Neuron (in vitro differentiated cells): Measurements from ENCODE around the gene IL17C.
A peak's percentile ranks its signal among the peaks of the same experiment; 100 is the strongest.

Experiments used
- H2AFZ ChIP-seq: one replicate; pipeline ENCODE4 v1.6.1; 2013; ENCODE audit warnings: low read depth, mild to moderate bottlenecking, inconsistent platforms, low read length, moderate library complexity
- H3K27me3 ChIP-seq: one replicate; pipeline ENCODE4 v1.6.1; 2013; ENCODE audit warnings: low read length; ENCODE audit not compliant: insufficient read depth
- H3K36me3 ChIP-seq: one replicate; pipeline ENCODE4 v1.6.1; 2013; ENCODE audit warnings: low read length; ENCODE audit not compliant: insufficient read depth
- H3K4me1 ChIP-seq: one replicate; pipeline ENCODE4 v1.6.1; 2013; ENCODE audit warnings: low read length; ENCODE audit not compliant: insufficient read depth
- H3K4me3 ChIP-seq: 2 replicates; pipeline ENCODE4 v1.5.1; 2013; ENCODE audit warnings: mild to moderate bottlenecking, low read length, moderate library complexity
- H3K9me3 ChIP-seq: one replicate; pipeline ENCODE4 v1.6.1; 2013; ENCODE audit warnings: low read length

The IL17C gene

GRCh38 chr16:88654363-88655052, 16.1 kb downstream of the IL17C start:
- no peaks in the 10 kb centered on the region for H3K27me3 ChIP-seq
- H3K9me3 ChIP-seq = no peaks in the 10 kb centered on the region
- no peak overlapping the region for H3K4me3 ChIP-seq
- peaks cover 11% of the 10 kb centered on the region for H3K4me1 ChIP-seq
- no peak overlapping the region for H2AFZ ChIP-seq
- peaks cover 70% of the 10 kb centered on the region for H3K36me3 ChIP-seq

GRCh38 chr16:88655053-88655732, 16.8 kb downstream of the IL17C start:
- peaks cover 74% of the 10 kb centered on the region for H3K36me3 ChIP-seq
- no peaks in the 10 kb centered on the region for H3K27me3 ChIP-seq
- H3K4me3 ChIP-seq = no peak overlapping the region
- H2AFZ ChIP-seq = no peak overlapping the region
- peaks cover 9% of the 10 kb centered on the region for H3K4me1 ChIP-seq
- no peaks in the 10 kb centered on the region for H3K9me3 ChIP-seq

- no peaks in the 10 kb centered on the region for H3K9me3 ChIP-seq
- no peaks in the 10 kb centered on the region for H3K27me3 ChIP-seq
- peaks cover 7% of the 10 kb centered on the region for H3K4me1 ChIP-seq
- peaks cover 75% of the 10 kb centered on the region for H3K36me3 ChIP-seq
- no peak overlapping the region for H2AFZ ChIP-seq
- H3K4me3 ChIP-seq = no peak overlapping the region
Observed at GRCh38 chr16:88655733-88656281, 17.4 kb downstream of the IL17C start.

GRCh38 chr16:88656291-88656980, 18.1 kb downstream of the IL17C start:
- H3K4me1 ChIP-seq = peaks cover 8% of the 10 kb centered on the region
- no peaks in the 10 kb centered on the region for H3K27me3 ChIP-seq
- H3K36me3 ChIP-seq = peaks cover 73% of the 10 kb centered on the region
- no peak overlapping the region for H3K4me3 ChIP-seq
- H3K9me3 ChIP-seq = no peaks in the 10 kb centered on the region
- H2AFZ ChIP-seq = no peak overlapping the region

GRCh38 chr16:88657371-88657770, 19.0 kb downstream of the IL17C start:
- H3K36me3 ChIP-seq = peaks cover 65% of the 10 kb centered on the region

GRCh38 chr16:88658714-88659113, 20.3 kb downstream of the IL17C start:
- Histone ChIP-seq H3K4me1 (peaks cover 11% of the 10 kb centered on the region), H3K36me3 (peaks cover 55% of the 10 kb centered on the region), H2AFZ (no peak overlapping the region), H3K27me3 (no peaks in the 10 kb centered on the region), H3K9me3 (no peaks in the 10 kb centered on the region), H3K4me3 (no peak overlapping the region)

More at GRCh38 chr16:88657371-88657770, 19.0 kb downstream of the IL17C start:
- H3K4me1 ChIP-seq = peaks cover 11% of the 10 kb centered on the region
- H3K4me3 ChIP-seq = no peak overlapping the region
- no peaks in the 10 kb centered on the region for H3K9me3 ChIP-seq
- H3K27me3 ChIP-seq = no peaks in the 10 kb centered on the region
- no peak overlapping the region for H2AFZ ChIP-seq

- no peaks in the 10 kb centered on the region for H3K27me3 ChIP-seq
- H2AFZ ChIP-seq = no peak overlapping the region
- H3K9me3 ChIP-seq = no peaks in the 10 kb centered on the region
- no peak overlapping the region for H3K4me3 ChIP-seq
- H3K36me3 ChIP-seq = peaks cover 51% of the 10 kb centered on the region
- peaks cover 11% of the 10 kb centered on the region for H3K4me1 ChIP-seq
Observed at GRCh38 chr16:88659160-88659559, 20.8 kb downstream of the IL17C start.

GRCh38 chr16:88661468-88661867, 23.1 kb downstream of the IL17C start:
- H2AFZ ChIP-seq = no peak overlapping the region
- peak overlapping the region; percentile 82 for H3K4me3 ChIP-seq
- H3K9me3 ChIP-seq = no peaks in the 10 kb centered on the region
- H3K36me3 ChIP-seq = peaks cover 35% of the 10 kb centered on the region
- peaks cover 11% of the 10 kb centered on the region for H3K4me1 ChIP-seq
- no peaks in the 10 kb centered on the region for H3K27me3 ChIP-seq

GRCh38 chr16:88662222-88662842, 24.0 kb downstream of the IL17C start:
- no peaks in the 10 kb centered on the region for H3K9me3 ChIP-seq
- H3K36me3 ChIP-seq = peaks cover 27% of the 10 kb centered on the region
- H3K4me3 ChIP-seq = peak overlapping the region; percentile 82
- peak overlapping the region; percentile 12 for H2AFZ ChIP-seq
- peaks cover 11% of the 10 kb centered on the region for H3K4me1 ChIP-seq
- H3K27me3 ChIP-seq = no peaks in the 10 kb centered on the region

GRCh38 chr16:88662843-88663606, 24.7 kb downstream of the IL17C start, which contains the start of gene MVD:
TSS of gene MVD (minus strand) at chr16:88663091. CDS start at chr16:88663080, 11 bp downstream.
- Histone ChIP-seq H3K4me1 (peaks cover 11% of the 10 kb centered on the region), H3K27me3 (no peaks in the 10 kb centered on the region), H3K36me3 (peaks cover 20% of the 10 kb centered on the region), H3K4me3 (peak within 1 kb of the TSS; percentile 82), H3K9me3 (no peaks in the 10 kb centered on the region), H2AFZ (peak within 1 kb of the TSS; percentile 62)

GRCh38 chr16:88665148-88665547, 26.8 kb downstream of the IL17C start:
- Histone ChIP-seq H3K36me3 (peaks cover 11% of the 10 kb centered on the region), H3K27me3 (no peaks in the 10 kb centered on the region), H3K4me3 (no peak overlapping the region), H2AFZ (no peak overlapping the region), H3K9me3 (no peaks in the 10 kb centered on the region), H3K4me1 (peaks cover 11% of the 10 kb centered on the region)

- no peak overlapping the region for H3K4me3 ChIP-seq
- H3K4me1 ChIP-seq = peaks cover 11% of the 10 kb centered on the region
- no peaks in the 10 kb centered on the region for H3K9me3 ChIP-seq
- peaks cover 10% of the 10 kb centered on the region for H3K36me3 ChIP-seq
- H3K27me3 ChIP-seq = no peaks in the 10 kb centered on the region
- H2AFZ ChIP-seq = no peak overlapping the region
Observed at GRCh38 chr16:88665570-88665969, 27.2 kb downstream of the IL17C start.
